GM21786 (cell line): ENCODE results near the gene OR52N5.

Experiments used
- ATAC-seq: cut with Tn5 transposase; IDR thresholded peaks from one replicate; pipeline ENCODE4 v1.9.1; 2021; ENCODE audit not compliant: unreplicated experiment

OR52N5 gene

GRCh38 chr11:5783255-5783654 lies at the start of gene OR52N5:
TSS of gene OR52N5 (minus strand) at chr11:5783355. CDS start at chr11:5778634, 4,721 bp downstream.
- ATAC-seq: no peak

GRCh38 chr11:5831196-5831829 lies 48.2 kb upstream of the OR52N5 start:
- ATAC-seq: no peak

GRCh38 chr11:5818245-5818886 lies 35.2 kb upstream of the OR52N5 start:
- ATAC-seq: peak; percentile 71

GRCh38 chr11:5815534-5815933 lies 32.4 kb upstream of the OR52N5 start:
- no peak for ATAC-seq

- ATAC-seq: no peak
Observed at GRCh38 chr11:5809905-5810795, 27.0 kb upstream of the OR52N5 start.

- peak; percentile 41 for ATAC-seq
Observed at GRCh38 chr11:5809122-5809519, 26.0 kb upstream of the OR52N5 start.

GRCh38 chr11:5808500-5809121 lies 25.5 kb upstream of the OR52N5 start, which contains the start of gene OR52N2:
TSS of gene OR52N2 (plus strand) at chr11:5808924. CDS start at chr11:5820336, 11,412 bp downstream.
- ATAC-seq: peak; percentile 91

GRCh38 chr11:5807580-5807979 lies 24.4 kb upstream of the OR52N5 start:
- ATAC-seq: no peak

- no peak for ATAC-seq
Observed at GRCh38 chr11:5803982-5804381, 20.8 kb upstream of the OR52N5 start.

- no peak for ATAC-seq
Observed at GRCh38 chr11:5796541-5796940, 13.4 kb upstream of the OR52N5 start.

GRCh38 chr11:5791165-5791564 lies 8.0 kb upstream of the OR52N5 start, which contains the start of gene OR52N1:
TSS of gene OR52N1 (minus strand) at chr11:5791265. CDS start at chr11:5788816, 2,449 bp downstream.
- no peak for ATAC-seq

- ATAC-seq: no peak
Observed at GRCh38 chr11:5767056-5767455, 16.1 kb downstream of the OR52N5 start.

GRCh38 chr11:5753943-5754342 lies 29.2 kb downstream of the OR52N5 start, which contains the start of gene OR52N4:
TSS of gene OR52N4 (plus strand) at chr11:5754243. CDS start at chr11:5754741, 498 bp downstream.
- ATAC-seq: no peak

- no peak for ATAC-seq
Observed at GRCh38 chr11:5749836-5750235, 33.3 kb downstream of the OR52N5 start.

GRCh38 chr11:5746614-5747013 lies 36.5 kb downstream of the OR52N5 start:
- ATAC-seq: no peak

- no peak for ATAC-seq
Observed at GRCh38 chr11:5738431-5738830, 44.7 kb downstream of the OR52N5 start.

GRCh38 chr11:5737670-5738392 lies 45.3 kb downstream of the OR52N5 start:
- ATAC-seq: no peak

- ATAC-seq: no peak
Observed at GRCh38 chr11:5737091-5737490, 46.1 kb downstream of the OR52N5 start.

GRCh38 chr11:5736396-5736795 lies 46.8 kb downstream of the OR52N5 start, which contains the start of gene OR56B1:
TSS of gene OR56B1 (plus strand) at chr11:5736448. CDS start at chr11:5736517, 69 bp downstream.
- ATAC-seq: no peak

GRCh38 chr11:5727691-5728090 lies 55.5 kb downstream of the OR52N5 start:
- no peak for ATAC-seq
